DND-41 (cell line): ENCODE measurements around the gene PPM1F.

Experiments used
- ATAC-seq: fragments of 200-7000 bp; cut with Tn5 transposase; 3 replicates; pipeline ENCODE4 v1.9.1; 2021; ENCODE audit warnings: low read depth; ENCODE audit not compliant: insufficient read depth
- DNase-seq: peaks from one replicate; pipeline ENCODE4 v3.0.0-alpha.2; 2020
- H2AFZ ChIP-seq: 2 replicates; pipeline ENCODE4 v1.6.0; 2012; ENCODE audit warnings: low read depth, low read length
- H3K27ac ChIP-seq: 2 replicates; pipeline ENCODE4 v1.5.1; 2012; ENCODE audit warnings: low read length, inconsistent platforms
- H3K27me3 ChIP-seq: fragments of 200-600 bp; sonication (generic); 2 replicates; pipeline ENCODE4 v1.6.0; 2012; ENCODE audit warnings: low read length, mild to moderate bottlenecking, inconsistent platforms; ENCODE audit not compliant: insufficient read depth, poor library complexity
- H3K36me3 ChIP-seq: 2 replicates; pipeline ENCODE4 v1.5.1; 2012; ENCODE audit warnings: low read length, inconsistent platforms; ENCODE audit not compliant: insufficient read depth
- H3K4me1 ChIP-seq: 2 replicates; pipeline ENCODE4 v1.5.1; 2012; ENCODE audit warnings: mild to moderate bottlenecking, low read length; ENCODE audit not compliant: insufficient read depth
- H3K4me2 ChIP-seq: 2 replicates; pipeline ENCODE4 v1.6.0; 2012; ENCODE audit warnings: mild to moderate bottlenecking, moderate library complexity, low read length, inconsistent platforms; ENCODE audit not compliant: insufficient read depth
- H3K4me3 ChIP-seq, 2 experiments: fragments of 200-600 bp in 1 of 2; shearing (Covaris generic) in 1 of 2; 2 replicates each; pipeline ENCODE4 v1.5.1; 2012 to 2016; ENCODE audit warnings: inconsistent platforms in 2 of 2, low read length in 2 of 2, mild to moderate bottlenecking in 2 of 2, low read depth in 1 of 2, moderate library complexity in 1 of 2
- H3K79me2 ChIP-seq: 2 replicates; pipeline ENCODE4 v1.6.0; 2012; ENCODE audit warnings: low read length, inconsistent platforms; ENCODE audit not compliant: insufficient read depth
- H3K9ac ChIP-seq: 2 replicates; pipeline ENCODE4 v1.6.0; 2012; ENCODE audit warnings: low read depth, mild to moderate bottlenecking, inconsistent platforms, low read length, moderate library complexity
- H3K9me3 ChIP-seq: 2 replicates; pipeline ENCODE4 v1.5.1; 2012; ENCODE audit warnings: low read length, moderate library complexity, mild to moderate bottlenecking, inconsistent platforms; ENCODE audit not compliant: insufficient read depth, severe bottlenecking
- H4K20me1 ChIP-seq: 2 replicates; pipeline ENCODE4 v1.6.0; 2012; ENCODE audit warnings: low read length; ENCODE audit not compliant: insufficient read depth
- EZH2 ChIP-seq: IDR thresholded peaks from 3 replicates; pipeline ENCODE4 v1.6.1; 2012; ENCODE audit warnings: borderline replicate concordance, low read depth, mild to moderate bottlenecking, moderate library complexity, low read length, inconsistent platforms; ENCODE audit not compliant: severe bottlenecking
- TF ChIP-seq, protein P1 (sequence below): IDR thresholded peaks from 2 replicates; pipeline ENCODE4 v1.5.1; 2012; ENCODE audit warnings: borderline replicate concordance, low read length, moderate library complexity, mild to moderate bottlenecking; ENCODE audit not compliant: poor library complexity, severe bottlenecking; ENCODE audit errors: extremely low read depth

Gene PPM1F

DNA sequence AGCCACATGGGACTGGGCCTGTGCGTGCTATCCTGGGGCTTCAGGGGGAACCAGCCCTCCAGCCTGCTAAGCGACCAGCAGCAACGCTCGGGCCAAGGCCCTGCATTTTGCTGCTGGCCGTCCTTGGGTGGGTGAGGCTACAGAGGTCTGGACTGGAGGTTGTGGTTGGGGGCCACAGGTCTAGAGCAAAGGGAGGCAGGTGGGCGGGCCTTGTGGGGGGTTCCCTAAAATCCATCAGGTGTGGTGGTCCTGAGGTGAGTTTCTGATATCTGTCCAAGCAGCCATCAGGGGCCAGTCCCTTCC, 34.7 kb downstream of the PPM1F start:
- no peaks in the 10 kb centered on the region for H4K20me1 ChIP-seq
- H3K9ac ChIP-seq = no peak overlapping the region
- H3K9me3 ChIP-seq = no peaks in the 10 kb centered on the region
- H2AFZ ChIP-seq = no peak overlapping the region
- no peak for ATAC-seq
- no peaks in the 10 kb centered on the region for H3K27me3 ChIP-seq
- H3K4me2 ChIP-seq = no peak overlapping the region
- H3K27ac ChIP-seq = no peak overlapping the region
- no peak for DNase-seq
- no peaks in the 10 kb centered on the region for H3K4me1 ChIP-seq
- H3K79me2 ChIP-seq = no peaks in the 10 kb centered on the region
- no peak overlapping the region for H3K4me3 ChIP-seq
- no peak for TF ChIP-seq EZH2
- TF ChIP-seq, protein P1, sequence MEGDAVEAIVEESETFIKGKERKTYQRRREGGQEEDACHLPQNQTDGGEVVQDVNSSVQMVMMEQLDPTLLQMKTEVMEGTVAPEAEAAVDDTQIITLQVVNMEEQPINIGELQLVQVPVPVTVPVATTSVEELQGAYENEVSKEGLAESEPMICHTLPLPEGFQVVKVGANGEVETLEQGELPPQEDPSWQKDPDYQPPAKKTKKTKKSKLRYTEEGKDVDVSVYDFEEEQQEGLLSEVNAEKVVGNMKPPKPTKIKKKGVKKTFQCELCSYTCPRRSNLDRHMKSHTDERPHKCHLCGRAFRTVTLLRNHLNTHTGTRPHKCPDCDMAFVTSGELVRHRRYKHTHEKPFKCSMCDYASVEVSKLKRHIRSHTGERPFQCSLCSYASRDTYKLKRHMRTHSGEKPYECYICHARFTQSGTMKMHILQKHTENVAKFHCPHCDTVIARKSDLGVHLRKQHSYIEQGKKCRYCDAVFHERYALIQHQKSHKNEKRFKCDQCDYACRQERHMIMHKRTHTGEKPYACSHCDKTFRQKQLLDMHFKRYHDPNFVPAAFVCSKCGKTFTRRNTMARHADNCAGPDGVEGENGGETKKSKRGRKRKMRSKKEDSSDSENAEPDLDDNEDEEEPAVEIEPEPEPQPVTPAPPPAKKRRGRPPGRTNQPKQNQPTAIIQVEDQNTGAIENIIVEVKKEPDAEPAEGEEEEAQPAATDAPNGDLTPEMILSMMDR = no peak
- H3K36me3 ChIP-seq = no peaks in the 10 kb centered on the region

GRCh38 chr22:21917181-21917958, 35.3 kb downstream of the PPM1F start:
- Histone ChIP-seq H3K79me2 (no peaks in the 10 kb centered on the region), H3K4me1 (no peaks in the 10 kb centered on the region), H3K27me3 (no peaks in the 10 kb centered on the region), H3K9me3 (no peaks in the 10 kb centered on the region), H3K4me3 (no peak overlapping the region), H3K4me2 (no peak overlapping the region), H3K9ac (no peak overlapping the region), H2AFZ (no peak overlapping the region), H4K20me1 (no peaks in the 10 kb centered on the region), H3K27ac (no peak overlapping the region), H3K36me3 (no peaks in the 10 kb centered on the region)
- DNase-seq (no peak), ATAC-seq (no peak)
- TF ChIP-seq EZH2 = no peak
- TF ChIP-seq, protein P1 = no peak

DNA sequence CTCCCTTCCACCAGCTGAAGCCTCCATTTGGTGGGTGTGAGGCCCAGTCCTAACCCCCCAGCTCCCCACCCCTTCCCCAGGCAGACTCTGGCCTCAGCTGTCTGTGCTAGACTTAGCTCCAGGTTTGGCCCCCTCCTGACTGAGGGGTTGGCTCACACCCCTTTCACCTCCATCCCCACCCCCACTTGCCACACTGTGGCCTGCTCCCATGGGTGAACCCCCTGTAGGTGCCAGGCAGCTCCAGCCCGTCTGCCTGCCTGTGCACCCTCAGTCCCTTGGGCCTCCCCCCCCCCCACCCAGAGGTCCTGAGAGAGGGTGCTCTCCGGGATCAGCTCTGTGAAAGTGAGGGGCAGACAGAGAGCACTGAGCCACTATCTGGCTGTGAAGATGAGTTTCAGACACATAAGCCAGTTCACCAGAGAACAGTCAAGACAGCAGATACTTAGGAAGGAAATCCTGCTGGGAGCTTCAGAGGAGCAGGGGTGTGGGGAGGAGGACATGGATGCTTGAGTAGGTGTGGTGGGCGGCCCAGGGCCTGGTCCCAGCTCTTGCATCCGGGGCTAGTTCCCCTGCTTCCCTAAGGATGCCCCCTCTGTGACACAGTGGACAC, 36.2 kb downstream of the PPM1F start:
- H4K20me1 ChIP-seq = no peaks in the 10 kb centered on the region
- H3K9ac ChIP-seq = no peak overlapping the region
- no peak for DNase-seq
- H3K4me2 ChIP-seq = no peak overlapping the region
- H3K4me3 ChIP-seq = no peak overlapping the region
- H3K36me3 ChIP-seq = no peaks in the 10 kb centered on the region
- H3K4me1 ChIP-seq = no peaks in the 10 kb centered on the region
- H3K27ac ChIP-seq = no peak overlapping the region
- no peak for ATAC-seq
- no peaks in the 10 kb centered on the region for H3K79me2 ChIP-seq
- H3K9me3 ChIP-seq = no peaks in the 10 kb centered on the region
- no peak overlapping the region for H2AFZ ChIP-seq
- no peak for TF ChIP-seq EZH2
- TF ChIP-seq, protein P1 = no peak
- H3K27me3 ChIP-seq = no peaks in the 10 kb centered on the region
